HT1080 (cell line): ENCODE results near the gene RASSF4. TPM values are rescaled to one million over a fixed set of nuclear protein-coding genes. Genes with fewer than 3 reads are reported as not detected.
A peak's percentile ranks its signal among the peaks of the same experiment; 100 is the strongest.

Experiments
- DNase-seq: peaks from one replicate; pipeline ENCODE4 v3.0.0-alpha.2; 2015; ENCODE audit warnings: low read depth
- total RNA-seq: library from RNA; depleted of rRNA; stranded (reverse); fragments of >200 nt; shearing (Covaris generic); gene quantifications from 2 replicates; pipeline ENCODE4 v1.2.3, GENCODE V29; 2014

RASSF4 gene
- total RNA-seq, 1 experiment from 2014 or later = 7.8 TPM

DNA sequence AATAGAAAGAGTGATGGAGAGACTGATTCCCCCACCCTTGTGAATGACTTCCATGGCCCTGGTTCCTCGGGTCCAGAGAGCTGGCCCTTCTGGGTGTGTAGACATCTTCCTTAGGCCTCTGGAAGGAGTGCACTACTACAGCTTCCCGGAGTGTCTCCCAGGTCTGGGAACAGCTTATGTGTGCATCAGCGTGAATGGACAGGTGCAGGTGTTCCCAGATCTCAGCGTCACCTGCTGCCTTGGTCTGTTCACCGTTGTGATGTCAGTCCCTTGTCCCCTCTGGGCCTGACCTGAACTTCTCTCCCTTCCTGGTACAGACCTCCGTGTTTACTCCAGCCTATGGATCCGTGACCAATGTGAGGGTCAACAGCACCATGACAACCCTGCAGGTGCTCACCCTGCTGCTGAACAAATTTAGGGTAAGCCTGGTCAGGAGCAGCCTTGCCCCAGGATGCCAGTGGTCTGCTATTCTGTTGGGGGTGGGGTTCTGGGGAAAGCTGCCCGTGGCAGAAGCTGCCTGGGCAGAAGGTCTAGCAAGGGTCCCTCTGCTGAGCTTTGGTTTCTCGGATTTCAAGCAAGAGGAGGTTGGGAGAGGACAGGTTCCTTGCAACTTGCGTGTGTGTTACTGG, 29.5 kb downstream of the RASSF4 start:
- DNase-seq = no peak

DNA sequence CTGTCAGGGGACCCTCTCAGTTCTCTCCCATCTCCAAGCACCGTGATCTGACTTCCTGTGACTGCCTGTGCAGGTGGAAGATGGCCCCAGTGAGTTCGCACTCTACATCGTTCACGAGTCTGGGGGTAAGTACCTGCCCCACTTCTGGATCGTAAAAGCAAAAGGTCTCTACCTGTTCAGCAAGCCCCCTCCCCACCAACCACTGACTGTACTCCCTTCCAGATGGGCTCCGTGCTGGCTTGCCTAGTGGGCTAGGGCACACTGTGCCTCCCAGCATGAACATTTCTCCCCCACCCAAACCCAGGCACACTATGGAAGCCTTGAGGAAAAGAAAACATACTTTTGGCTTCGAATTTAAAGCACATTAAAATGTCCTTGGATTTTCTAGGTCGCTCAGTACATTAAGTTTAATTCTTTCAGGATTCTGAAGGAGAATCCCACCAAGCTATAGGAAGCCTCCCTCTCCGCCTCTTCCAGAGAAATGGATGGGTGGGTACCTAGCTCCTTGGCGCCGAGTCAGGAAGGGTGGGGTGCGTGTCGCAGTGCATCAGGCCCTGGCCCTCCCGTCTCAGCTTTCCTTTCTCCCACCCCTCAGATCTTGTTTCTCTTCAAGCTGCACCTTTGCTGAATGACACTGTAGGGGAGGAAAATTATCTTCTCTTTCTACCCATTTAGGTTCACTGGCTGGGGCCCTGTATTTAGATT, 30.1 kb downstream of the RASSF4 start:
- DNase-seq = no peak

DNA sequence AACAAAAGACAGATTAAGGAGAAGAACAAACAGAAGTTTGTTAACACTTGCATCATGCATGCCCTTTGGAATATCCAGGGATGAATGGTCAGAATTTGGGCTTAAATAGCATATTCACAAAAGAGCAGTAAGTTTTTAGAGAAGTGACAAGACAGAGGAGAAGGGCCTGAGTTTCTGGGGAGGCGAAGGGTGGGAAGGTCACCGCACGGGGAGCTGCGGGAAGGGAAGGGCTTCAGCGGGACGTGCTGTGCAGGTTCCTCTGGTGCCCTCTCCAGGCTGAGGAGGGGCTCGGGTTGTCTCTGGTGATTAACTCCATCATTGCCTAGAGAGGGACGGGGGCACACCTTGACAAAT, 30.7 kb downstream of the RASSF4 start:
- no peak for DNase-seq

DNA sequence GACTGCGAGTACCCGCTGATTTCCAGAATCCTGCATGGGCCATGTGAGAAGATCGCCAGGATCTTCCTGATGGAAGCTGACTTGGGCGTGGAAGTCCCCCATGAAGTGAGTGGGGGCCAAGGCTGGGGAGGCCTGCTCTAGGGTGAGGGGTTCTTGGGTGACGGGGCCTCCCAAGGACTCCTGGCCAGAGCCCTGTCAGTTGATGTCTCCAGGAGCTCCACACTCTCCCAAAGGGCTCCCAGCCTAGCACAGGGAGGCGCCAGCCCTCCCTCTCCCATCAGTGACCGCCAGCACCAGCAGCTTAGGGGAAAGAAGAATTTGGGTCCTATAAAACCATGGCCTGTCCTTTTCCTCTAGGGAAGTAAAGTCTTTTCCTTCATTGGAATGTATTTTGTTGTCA, 31.4 kb downstream of the RASSF4 start:
- DNase-seq = no peak

DNA sequence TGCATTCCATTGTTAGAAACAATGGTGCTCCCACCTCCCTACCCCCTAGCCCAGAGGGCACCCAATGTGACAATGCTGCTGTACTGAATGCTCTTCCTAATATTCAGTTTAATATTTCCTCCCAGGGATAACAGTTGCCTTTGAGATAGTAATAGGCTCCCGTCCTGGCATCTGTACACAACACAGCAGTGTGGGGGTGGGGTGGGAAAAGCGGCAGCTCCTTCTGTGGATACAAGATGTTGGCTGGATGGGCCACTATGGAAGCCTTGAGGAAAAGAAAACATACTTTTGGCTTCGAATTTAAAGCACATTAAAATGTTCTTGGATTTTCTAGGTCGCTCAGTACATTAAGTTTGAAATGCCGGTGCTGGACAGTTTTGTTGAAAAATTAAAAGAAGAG, 32.0 kb downstream of the RASSF4 start:
- DNase-seq = no peak

DNA sequence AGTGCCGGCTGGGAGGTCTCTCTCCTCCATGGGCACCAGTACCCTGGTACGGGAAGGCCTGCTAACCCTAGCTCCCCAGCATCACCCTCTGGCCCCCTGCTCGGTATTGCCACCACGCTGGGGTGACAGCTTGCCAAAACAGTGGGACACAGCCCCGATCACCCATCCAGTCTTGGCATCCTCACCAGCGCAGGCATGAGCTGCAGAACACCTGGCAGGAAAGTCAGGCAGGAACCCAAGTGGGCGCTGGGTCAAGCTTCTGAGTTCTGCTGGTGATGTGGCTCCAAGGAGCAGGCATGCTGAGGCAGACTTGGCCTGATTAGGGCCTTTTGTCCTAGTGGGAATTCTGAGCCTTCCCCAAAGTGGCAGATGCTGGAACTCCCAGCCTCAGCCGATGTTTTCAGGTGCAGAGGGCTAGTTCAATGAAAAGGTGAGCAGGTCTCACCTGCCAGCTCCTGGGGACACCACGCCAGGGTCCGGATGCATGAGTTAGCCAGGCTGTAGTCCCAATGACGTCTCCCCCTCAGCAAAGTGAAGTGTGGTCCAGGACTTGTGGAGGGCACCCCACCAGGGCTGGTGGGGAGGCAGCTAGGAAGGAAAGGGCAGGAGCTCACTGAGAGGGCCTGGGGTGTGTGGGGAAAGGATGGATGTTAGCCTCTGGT, 32.6 kb downstream of the RASSF4 start:
- DNase-seq = no peak

DNA sequence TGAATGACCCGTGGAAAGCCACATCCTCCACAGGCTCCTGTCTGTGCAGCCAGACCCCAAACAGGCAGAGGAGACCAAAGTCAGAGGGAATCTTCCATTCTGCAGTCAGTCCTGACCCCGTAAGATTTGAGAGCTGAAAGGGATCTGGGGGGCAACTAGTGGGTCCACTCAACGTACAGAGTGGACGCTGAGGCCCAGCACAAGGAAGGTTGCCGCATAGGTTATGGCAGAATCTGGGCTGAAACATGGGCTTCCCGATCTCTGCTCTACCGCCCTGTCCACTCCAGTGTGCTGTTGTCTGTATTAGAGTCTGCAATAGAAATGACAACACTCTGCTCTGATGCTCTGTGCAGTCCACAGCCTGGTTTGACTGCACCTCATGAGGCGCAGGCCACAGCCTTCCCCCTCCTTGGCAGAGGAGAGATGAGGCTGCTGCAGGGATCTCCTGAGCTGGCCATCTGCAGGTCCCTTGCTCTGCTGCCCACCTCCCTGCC, 33.2 kb downstream of the RASSF4 start:
- no peak for DNase-seq

DNA sequence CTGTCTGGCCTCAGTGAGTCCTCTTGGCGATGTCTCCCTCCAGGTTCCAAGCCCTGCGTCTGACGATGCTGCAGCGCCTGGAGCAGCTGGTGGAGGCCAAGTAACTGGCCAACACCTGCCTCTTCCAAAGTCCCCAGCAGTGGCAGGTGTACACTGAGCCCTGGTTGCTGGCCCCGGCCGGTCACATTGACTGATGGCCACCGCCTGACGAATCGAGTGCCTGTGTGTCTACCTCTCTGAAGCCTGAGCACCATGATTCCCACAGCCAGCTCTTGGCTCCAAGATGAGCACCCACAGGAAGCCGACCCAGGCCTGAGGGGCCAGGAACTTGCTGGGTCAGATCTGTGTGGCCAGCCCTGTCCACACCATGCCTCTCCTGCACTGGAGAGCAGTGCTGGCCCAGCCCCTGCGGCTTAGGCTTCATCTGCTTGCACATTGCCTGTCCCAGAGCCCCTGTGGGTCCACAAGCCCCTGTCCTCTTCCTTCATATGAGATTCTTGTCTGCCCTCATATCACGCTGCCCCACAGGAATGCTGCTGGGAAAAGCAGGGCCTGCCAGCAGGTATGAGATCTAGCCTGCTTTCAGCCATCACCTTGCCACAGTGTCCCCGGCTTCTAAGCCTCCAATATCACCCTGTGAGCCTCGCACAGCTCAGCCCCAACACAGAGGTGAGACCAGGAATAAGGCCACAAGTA, 33.8 kb downstream of the RASSF4 start:
- DNase-seq = no peak

DNA sequence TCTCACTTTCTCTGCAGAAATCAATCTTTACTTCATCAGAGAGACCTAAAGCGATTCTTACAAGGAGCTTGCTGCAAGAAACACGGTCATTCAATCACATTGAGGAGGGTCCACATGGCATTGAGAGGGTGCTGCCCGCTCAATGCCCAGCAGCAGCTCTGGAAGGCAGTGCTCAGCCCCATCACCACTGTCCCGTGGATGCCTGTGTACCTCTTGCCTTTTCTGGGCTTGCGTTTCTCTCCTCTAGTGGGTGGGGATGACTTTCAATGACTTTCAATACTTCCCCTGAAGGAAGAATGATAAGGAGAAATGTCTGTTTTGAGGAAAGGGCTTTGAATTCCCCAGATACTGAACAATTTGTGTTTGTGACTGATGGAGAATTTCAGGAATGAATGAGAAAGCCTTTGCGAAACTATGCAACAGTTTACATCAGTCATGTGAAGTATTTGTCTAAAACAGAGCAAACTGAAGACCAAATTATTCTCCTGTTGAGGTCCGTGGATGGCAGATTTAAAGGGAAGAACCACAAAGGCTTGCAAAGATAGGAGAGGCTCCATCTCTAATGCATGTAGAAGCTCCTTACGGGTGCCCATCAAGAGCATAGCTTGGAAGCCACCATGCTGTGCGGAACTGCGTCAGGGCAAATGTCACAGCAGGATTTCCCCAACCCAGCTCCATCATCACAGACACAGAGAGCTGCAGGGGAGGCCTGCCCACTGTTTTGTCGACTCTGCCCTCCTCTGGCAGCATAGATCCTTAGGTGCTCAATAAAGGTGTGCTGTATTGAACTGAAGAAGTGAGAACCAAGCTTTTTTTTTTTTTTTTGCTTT, 34.5 kb downstream of the RASSF4 start:
- DNase-seq = no peak

DNA sequence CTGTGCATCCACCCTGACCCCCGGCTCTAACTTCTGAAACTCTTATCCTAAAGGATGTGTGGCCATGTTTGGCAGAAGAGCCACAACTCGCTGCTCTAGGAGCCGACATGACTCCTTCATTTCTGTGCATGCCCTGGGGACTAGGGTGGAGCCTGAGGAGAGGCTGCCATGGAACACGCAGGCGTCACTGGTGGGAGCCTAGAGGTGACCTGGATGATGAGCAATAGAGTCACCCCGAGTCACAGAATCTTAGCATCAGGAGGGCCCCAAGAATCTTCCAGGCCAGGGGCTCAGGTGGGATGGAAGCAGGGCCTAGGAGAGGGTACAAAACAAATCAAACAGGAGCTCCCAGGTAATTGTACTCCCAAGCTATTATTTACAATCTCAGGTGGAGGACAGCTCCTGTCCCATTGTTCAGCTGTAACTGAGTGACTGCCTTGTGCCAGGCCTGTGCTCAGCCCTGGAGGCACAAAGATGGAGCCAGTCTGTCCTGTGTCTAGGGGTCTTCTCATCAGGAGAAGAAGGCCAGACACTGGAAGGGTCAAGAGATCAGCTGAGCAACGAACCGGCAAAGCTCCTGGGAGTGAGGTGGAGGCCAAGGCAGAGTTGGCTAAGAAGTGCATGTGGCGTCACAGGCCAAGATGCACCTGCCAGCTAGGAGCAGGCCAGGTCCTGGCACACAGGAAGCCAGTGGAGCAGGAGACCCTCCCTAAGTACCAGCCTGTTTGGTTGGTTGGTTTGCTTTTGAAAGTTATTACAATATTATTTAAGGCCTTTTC, 35.3 kb downstream of the RASSF4 start:
- no peak for DNase-seq

DNA sequence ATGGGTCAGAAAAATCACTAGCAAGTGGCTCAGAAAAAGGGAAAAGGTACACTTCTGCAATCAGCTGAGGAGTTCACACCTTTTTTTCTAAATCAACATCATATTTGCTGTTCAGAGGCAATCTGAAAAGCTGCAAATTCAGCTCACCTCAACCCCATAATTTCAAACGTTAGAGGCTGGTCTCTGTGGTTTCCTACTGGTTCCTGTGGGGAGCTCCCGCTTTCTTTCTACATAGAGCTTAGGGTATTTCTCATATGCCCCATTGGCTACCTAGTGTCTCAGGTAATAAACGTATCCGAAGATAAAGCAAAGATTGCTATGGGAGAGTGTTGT, 35.9 kb downstream of the RASSF4 start:
- DNase-seq = no peak

DNA sequence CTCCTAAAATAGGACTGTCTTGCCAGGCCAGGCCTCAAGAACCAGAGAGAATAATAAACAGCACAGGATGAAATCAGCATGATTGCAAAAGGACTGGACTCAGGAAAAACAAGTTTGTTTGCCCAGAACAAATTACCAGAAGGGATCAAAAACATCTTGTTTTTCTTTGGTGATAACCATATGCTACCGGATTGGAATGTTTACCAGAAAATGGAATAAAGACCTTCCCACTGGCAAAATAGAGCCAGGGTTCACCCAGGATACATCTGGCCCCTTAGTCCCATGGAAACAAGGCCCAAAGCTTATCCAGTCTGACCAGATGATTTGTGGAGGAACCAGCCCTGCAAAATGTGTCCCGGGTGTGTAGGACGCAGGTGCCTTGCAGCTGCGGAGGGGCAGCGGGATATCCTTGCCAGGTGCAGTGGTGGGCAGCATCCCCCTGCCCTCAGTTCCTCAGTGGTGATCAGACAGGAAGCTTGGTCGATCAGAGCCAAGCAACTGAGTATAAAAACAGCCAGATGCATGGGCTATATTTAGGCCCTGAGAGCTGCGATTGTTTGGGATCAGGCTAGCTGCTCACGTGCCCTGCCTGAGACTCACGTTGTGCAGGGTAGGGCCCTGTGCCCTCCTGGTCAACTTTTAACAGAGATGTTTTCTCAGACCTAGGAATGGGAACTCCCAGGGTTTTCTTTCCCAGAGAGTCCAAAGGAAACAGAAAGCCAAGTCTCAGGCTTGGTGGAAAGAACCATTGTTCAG, 36.5 kb downstream of the RASSF4 start:
- no peak for DNase-seq

DNA sequence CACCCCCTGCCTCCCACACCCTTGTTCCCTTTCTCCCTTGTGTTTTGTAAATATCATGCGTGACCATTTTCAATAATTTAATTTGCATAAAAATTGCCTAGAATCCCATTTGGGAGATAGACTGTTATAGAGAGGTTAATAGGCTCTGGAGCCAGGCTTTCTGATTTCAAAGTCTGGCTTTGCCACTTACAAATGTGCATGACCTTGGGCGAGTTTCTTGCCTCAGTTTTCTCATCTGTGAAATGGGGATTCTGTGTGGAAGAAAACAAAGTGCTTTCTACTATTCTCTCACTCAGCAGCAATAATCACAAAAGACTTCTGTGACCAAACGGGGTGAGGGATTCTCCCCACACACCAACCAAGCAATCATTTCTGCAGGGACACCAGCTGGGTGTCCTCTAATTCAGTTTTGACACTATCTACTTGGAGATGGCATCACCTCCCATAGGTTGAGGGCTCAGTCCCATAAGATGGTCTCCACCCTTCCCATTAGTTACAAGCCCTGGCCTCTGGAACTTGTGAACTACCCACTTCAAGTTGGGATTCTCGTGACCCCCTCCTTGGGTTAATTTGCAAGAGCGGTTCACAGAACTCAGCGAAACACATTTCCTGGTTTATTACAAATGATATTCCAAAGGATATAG, 37.6 kb downstream of the RASSF4 start:
- no peak for DNase-seq

DNA sequence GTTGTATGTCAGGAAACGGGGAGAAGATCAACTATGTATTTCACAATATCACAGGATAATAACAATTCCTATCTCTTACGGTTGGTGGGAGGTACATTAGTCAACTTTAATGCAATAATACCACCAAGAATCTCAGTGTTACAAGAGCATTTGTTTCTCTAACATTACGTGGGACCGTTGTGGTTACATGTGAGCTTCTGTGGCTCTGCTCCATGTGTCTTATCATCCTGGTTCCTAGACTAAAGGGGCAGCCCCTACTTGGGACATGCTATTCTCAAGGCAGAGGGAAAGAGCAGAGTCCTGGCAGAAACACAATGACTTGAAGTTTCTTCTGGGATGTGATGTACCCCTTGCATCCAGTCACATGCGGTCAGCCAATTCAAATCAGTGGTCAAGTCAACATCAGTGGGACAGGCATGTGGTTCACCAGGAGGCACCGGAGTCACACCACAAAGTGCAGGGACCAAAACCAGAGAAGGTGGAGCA, 38.6 kb downstream of the RASSF4 start:
- peak; percentile 38 for DNase-seq

DNA sequence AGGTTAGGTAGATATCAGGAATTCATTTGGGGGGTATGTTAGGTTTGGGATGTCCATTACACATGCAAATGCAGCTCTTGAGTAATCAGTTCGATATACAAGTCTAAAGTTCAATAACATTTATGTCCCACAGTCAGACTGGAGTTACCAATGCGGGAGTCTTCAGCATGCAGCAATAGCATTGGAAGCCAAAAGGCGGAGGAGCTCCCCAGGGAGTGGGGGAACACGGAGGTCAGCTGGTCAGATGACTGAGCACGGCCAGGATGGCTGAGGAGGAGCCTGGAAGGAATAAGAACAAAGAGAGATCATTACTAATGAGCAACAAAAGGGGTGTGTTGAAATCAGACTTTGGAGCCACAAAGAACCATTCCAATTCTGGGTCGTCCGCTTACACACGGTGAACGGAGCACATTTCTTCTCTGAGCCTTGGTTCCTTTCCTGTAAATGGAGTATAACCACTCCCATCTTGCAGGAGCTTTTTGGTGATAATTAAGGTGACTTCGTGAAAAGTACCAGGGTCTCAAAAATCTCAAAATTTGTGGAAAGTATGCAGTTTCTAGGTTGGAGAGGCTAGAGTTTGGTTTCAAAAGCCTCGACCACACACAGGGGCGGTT, 40.6 kb downstream of the RASSF4 start:
- no peak for DNase-seq

DNA sequence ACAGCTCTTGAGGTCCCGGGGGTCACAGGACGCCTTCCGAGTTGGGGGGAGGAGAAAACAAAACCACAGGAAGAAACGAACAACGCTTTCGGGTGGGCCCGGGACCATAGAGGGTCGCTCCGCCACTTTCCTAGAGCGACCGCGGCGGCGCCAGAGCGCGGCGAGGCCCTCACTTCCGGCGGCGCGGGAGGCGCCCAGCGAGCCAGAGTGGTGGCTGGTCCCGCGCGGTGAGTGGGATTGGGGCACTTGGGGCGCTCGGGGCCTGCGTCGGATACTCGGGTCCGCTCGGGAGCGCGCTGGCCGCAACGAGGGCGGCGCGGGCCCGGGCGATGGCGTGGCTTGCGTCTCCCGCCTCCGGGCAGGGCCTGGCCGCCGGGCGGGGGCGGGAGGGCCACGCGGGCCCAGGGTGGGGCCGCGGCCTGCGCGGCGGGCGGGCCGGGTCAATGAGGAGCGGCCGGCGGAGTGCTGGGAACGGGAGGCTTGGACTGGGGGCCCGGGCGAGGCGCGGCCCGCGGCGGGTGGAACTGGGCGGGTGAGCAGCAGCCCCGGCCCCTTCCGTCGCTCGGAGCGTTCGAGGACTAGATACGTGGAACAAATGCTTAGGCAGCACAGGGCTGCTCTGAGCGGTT, 41.3 kb downstream of the RASSF4 start, which contains the start of gene ZNF22:
Gene ZNF22, plus strand, starts transcription at position 172 of the 629 bp plus-strand sequence. CDS start 2,446 bp downstream, outside the sequence.
- peak; percentile 29 for DNase-seq

DNA sequence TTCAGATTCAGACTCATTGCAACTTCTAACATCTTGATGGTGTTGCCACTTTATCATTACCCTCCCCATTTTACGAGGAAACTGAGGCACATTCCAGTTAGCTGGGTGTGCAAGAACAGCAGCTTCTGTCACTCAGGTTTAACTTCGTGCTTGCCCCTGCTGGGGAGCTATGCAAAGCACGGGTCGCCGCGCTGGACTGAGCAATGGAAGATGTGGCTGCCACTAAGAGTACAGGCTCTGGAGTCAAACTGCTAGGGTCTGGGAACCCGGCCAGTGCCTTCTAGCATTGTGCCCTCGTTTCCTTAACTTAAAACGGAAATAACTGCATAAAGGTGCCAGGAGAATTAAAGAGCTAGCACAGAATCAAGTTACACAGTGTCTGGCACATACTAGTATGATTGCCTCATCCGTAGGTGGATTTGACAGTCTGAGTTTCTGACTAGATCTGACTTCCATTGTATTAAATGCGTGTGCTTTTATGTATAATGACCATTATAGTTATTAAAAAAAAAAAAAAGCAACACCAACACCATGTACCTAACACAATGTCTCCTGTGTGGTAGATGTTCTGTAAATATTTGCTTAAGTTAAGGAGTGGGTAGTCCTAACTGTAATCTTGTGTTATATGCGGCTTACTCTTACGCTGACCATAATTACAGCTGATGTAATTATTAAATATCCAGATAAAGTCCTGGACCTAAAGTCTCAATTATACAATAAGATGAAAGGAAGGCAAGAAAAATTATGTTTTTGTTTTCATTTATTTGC, 42.0 kb downstream of the RASSF4 start:
- DNase-seq = peak; percentile 44
